Gastroesophageal sphincter (tissue), 3 donors: Measurements from ENCODE around the gene CYFIP1.

Experiments
- CTCF ChIP-seq, 4 experiments: fragments of 200-600 bp in 2 of 4; fragments of 450-650 bp in 2 of 4; sonication (generic) in 1 of 4; IDR thresholded peaks; one replicate each; pipeline ENCODE4 v1.5.1; 2017 to 2019; ENCODE audit warnings: antibody characterized with exemption in 4 of 4, mild to moderate bottlenecking in 2 of 4, moderate library complexity in 2 of 4
- POLR2A ChIP-seq, 2 donors: fragments of 450-650 bp; IDR thresholded peaks; one replicate each; pipeline ENCODE4 v1.6.1; 2017; ENCODE audit warnings: antibody characterized with exemption in 2 of 2, mild to moderate bottlenecking in 2 of 2, moderate library complexity in 1 of 2

- TF ChIP-seq CTCF (IDR thresholded peaks at IDR 0.05) (no peak), POLR2A (IDR thresholded peaks at IDR 0.05) (no peak)
Observed at GRCh38 chr15:22944651-22945050, 35.5 kb downstream of the CYFIP1 start.
